Chondrocyte (in vitro differentiated cells): ENCODE results near the gene CDK5. TPM values are rescaled to one million over a fixed set of nuclear protein-coding genes. Genes with fewer than 3 reads are reported as not detected.

Source experiments
- DNase-seq: peaks from one replicate; pipeline ENCODE4 v3.0.0; 2021; ENCODE audit warnings: mixed read lengths, low spot score
- H3K27ac Mint-ChIP-seq: one replicate; pipeline ENCODE4 v1.8.0; 2021; ENCODE audit warnings: mild to moderate bottlenecking, moderate library complexity, mixed read lengths; ENCODE audit not compliant: unreplicated experiment
- H3K27me3 Mint-ChIP-seq: 2 replicates; pipeline ENCODE4 v1.8.0; 2021; ENCODE audit warnings: low read depth, mixed read lengths
- H3K36me3 Mint-ChIP-seq: 2 replicates; pipeline ENCODE4 v1.8.0; 2021; ENCODE audit warnings: low read depth, mixed read lengths
- H3K4me1 Mint-ChIP-seq: 2 replicates; pipeline ENCODE4 v1.8.0; 2021; ENCODE audit warnings: low read depth, mild to moderate bottlenecking, mixed read lengths
- H3K4me3 Mint-ChIP-seq: one replicate; pipeline ENCODE4 v1.8.0; 2021; ENCODE audit warnings: mild to moderate bottlenecking, moderate library complexity, mixed read lengths; ENCODE audit not compliant: unreplicated experiment
- H3K9me3 Mint-ChIP-seq: 2 replicates; pipeline ENCODE4 v1.8.0; 2021; ENCODE audit warnings: low read depth, mixed read lengths
- total RNA-seq: library from RNA; stranded (reverse); gene quantifications from 3 replicates; pipeline ENCODE4 v1.2.1, GENCODE V29; 2021
- TF ChIP-seq, protein P1 (sequence below): fragments of 200-600 bp; sonication (generic); IDR thresholded peaks from 2 replicates; pipeline ENCODE4 v1.5.0; 2021; ENCODE audit warnings: antibody characterized with exemption, mild to moderate bottlenecking, moderate library complexity

Gene CDK5
- total RNA-seq, 1 donor from 2014 or later, result 24.0 TPM

- no peaks in the 10 kb centered on the region for H3K9me3 Mint-ChIP-seq
- no peak overlapping the region for H3K27ac Mint-ChIP-seq
- H3K36me3 Mint-ChIP-seq, result no peaks in the 10 kb centered on the region
- H3K27me3 Mint-ChIP-seq, result no peaks in the 10 kb centered on the region
- DNase-seq, result no peak
- H3K4me1 Mint-ChIP-seq, result peaks cover 37% of the 10 kb centered on the region
- TF ChIP-seq, protein P1, sequence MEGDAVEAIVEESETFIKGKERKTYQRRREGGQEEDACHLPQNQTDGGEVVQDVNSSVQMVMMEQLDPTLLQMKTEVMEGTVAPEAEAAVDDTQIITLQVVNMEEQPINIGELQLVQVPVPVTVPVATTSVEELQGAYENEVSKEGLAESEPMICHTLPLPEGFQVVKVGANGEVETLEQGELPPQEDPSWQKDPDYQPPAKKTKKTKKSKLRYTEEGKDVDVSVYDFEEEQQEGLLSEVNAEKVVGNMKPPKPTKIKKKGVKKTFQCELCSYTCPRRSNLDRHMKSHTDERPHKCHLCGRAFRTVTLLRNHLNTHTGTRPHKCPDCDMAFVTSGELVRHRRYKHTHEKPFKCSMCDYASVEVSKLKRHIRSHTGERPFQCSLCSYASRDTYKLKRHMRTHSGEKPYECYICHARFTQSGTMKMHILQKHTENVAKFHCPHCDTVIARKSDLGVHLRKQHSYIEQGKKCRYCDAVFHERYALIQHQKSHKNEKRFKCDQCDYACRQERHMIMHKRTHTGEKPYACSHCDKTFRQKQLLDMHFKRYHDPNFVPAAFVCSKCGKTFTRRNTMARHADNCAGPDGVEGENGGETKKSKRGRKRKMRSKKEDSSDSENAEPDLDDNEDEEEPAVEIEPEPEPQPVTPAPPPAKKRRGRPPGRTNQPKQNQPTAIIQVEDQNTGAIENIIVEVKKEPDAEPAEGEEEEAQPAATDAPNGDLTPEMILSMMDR, result no peak
- H3K4me3 Mint-ChIP-seq, result no peak overlapping the region
Observed at GRCh38 chr7:151093748-151094147, 36.1 kb upstream of the CDK5 start.

DNA sequence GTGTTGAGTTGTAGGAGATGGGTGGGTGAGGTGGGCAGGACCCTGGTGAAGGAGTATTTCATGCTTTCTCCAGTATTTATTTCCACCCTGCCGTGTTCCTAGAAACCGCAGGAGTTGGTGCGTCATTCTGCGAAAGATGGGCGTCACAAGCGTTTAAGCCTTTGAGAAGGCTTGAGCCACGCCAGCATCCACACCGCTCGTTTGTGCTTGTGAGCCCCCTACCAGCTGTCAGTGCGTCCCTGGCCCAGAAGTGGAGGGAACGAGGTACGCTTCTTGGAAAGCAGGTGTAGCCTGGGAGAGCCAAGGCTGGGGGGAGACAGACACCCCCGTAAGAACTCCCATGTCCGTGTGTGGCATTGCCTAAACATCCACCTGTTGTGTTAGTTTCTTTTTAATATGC lies 34.3 kb upstream of the CDK5 start:
- DNase-seq, result no peak
- Mint-ChIP-seq H3K9me3 (no peaks in the 10 kb centered on the region), H3K36me3 (no peaks in the 10 kb centered on the region), H3K4me3 (no peak overlapping the region), H3K27ac (no peak overlapping the region), H3K27me3 (no peaks in the 10 kb centered on the region), H3K4me1 (peaks cover 45% of the 10 kb centered on the region)
- TF ChIP-seq, protein P1, result no peak

DNA sequence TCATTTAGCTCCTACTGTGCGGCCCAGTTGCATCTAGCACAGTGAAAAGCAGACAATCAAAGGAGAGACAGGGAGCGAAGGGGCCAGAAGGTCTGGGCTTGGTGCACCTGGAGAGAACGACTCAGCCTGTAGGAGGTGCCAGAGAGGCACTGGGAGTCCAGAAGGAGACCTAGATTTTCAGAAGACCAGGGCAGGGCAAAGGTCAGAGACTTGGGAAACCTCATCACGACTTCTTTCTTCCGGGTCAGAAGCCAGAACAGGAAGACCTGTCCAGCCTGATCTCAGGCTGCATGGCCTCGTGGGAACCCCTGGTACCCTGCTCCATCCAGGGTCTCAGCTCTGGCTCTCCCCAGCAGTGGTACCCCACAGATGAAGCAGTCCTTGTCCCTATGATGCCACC lies 33.7 kb upstream of the CDK5 start:
- TF ChIP-seq, protein P1, result peak; percentile 69
- Mint-ChIP-seq H3K4me1 (peaks cover 44% of the 10 kb centered on the region), H3K9me3 (no peaks in the 10 kb centered on the region), H3K4me3 (no peak overlapping the region), H3K36me3 (no peaks in the 10 kb centered on the region), H3K27ac (peak overlapping the region; percentile 8), H3K27me3 (no peaks in the 10 kb centered on the region)
- no peak for DNase-seq

DNA sequence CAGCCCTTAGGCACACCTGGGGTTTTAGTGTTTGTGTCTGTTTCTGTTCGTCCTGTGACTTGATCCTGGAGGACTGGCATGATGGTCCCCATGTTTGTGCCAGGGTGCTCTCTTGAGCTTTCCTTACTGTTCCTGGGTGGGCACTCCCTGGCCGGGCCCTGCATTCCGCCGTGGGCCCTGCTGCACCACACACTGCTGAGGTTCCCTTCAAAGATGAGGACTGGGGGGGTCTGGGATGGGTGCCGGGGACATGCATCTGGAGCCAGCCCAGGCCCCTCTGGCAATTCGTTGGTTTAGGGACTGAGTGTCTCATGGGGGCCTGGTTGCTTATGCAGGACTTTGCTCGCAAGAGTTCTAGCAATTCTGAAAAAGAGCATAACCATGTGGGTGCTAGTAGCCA lies 33.3 kb upstream of the CDK5 start:
- peak overlapping the region; percentile 8 for H3K27ac Mint-ChIP-seq

DNA sequence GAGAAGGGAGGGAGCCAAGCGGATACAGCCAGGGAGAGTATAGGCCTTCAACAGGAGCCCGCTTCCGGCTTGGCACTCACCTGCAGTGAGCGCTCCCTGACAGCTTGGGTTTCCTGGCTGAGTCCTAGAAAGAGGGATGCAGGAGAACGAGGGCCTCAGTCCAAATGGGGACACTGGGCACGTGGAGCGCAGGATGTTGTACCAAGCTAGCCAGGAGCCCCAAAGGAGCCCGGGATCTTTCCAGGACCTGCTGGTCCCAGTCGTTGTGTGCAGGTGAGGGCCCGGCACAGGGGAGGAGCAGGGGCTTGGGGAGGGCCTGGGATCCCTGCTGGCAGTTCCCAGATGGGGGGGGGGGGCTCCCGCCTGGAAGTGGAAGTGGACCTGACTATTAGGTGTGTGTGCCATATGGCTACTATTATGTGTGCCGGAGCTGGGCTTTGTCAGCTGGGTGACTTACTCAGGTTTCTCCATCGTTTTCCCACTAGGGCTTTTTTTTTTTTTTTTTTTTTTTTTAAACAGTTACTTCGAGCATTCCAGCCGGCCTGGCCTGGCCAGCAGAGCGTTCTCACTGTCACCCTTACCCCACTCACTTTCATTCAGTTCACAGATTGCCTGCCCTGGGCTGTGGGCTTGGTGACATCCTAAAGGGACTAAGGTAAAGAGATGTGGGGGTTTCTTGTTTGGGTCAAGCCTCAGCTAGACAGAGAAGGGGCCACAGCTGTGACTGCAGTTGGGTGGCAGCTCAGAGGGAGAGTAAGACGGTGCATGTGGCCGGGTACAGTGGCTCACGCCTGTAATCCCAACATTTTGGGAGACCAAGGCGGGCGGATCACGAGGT lies 32.4 kb upstream of the CDK5 start:
- TF ChIP-seq, protein P1, result no peak
- Mint-ChIP-seq H3K27ac (peak overlapping the region; percentile 99), H3K9me3 (no peaks in the 10 kb centered on the region), H3K4me1 (peaks cover 44% of the 10 kb centered on the region), H3K4me3 (peak overlapping the region; percentile 78), H3K36me3 (no peaks in the 10 kb centered on the region), H3K27me3 (no peaks in the 10 kb centered on the region)
- DNase-seq, result no peak

More for the DNA sequence above, 33.3 kb upstream of the CDK5 start:
- DNase-seq, result no peak
- H3K27me3 Mint-ChIP-seq, result no peaks in the 10 kb centered on the region
- H3K4me1 Mint-ChIP-seq, result peaks cover 40% of the 10 kb centered on the region
- no peaks in the 10 kb centered on the region for H3K9me3 Mint-ChIP-seq
- H3K36me3 Mint-ChIP-seq, result no peaks in the 10 kb centered on the region
- no peak overlapping the region for H3K4me3 Mint-ChIP-seq
- TF ChIP-seq, protein P1, result no peak
